ENCODE measurements around the gene MCFD2. TPM values are rescaled to one million over a fixed set of nuclear protein-coding genes. Genes with fewer than 3 reads are reported as not detected.

Gene MCFD2
- total and polyA plus RNA-seq, 2 experiments from 2014 or later, result 161 to 196 TPM

GRCh38 chr2:46942891-46943626, 27.5 kb upstream of the MCFD2 start:
- no peaks in the 10 kb centered on the region for H4K20me1 ChIP-seq (ENCODE audit: insufficient read depth, poor library complexity, severe bottlenecking)
- DNase-seq (ENCODE audit: low spot score), result no peak
- no peaks in the 10 kb centered on the region for H3K27me3 ChIP-seq
- peaks cover 27% of the 10 kb centered on the region for H3K4me1 ChIP-seq (ENCODE audit: insufficient read depth)
- 94% methylated on average over 10 of the region's 10 CpGs for WGBS (ENCODE audit: low lambda C conversion rate, missing lambda C conversion rate)
- no peak for TF ChIP-seq EZH2phosphoT487 (IDR thresholded peaks at IDR 0.05; ENCODE audit: low read depth, severe bottlenecking, unreplicated experiment)
- no peak for TF ChIP-seq CTCF (IDR thresholded peaks at IDR 0.05; ENCODE audit: poor library complexity)
- no peak for TF ChIP-seq EZH2 (IDR thresholded peaks at IDR 0.05; ENCODE audit: borderline replicate concordance)
- H3K27ac ChIP-seq, result peak overlapping the region; percentile 78
- H3K4me3 ChIP-seq, result peak overlapping the region; percentile 68
- H3K36me3 ChIP-seq (replicated peaks; ENCODE audit: insufficient read depth, low read depth), result no peaks in the 10 kb centered on the region
- H2AFZ ChIP-seq, result no peak overlapping the region
- peak overlapping the region; percentile 87 for H3K4me2 ChIP-seq
- peaks cover 62% of the 10 kb centered on the region for H3K79me2 ChIP-seq
- no peaks in the 10 kb centered on the region for H3K9me2 ChIP-seq (replicated peaks; ENCODE audit: insufficient read depth)
- H3K9me3 ChIP-seq (ENCODE audit: low read depth), result no peaks in the 10 kb centered on the region

GRCh38 chr2:46942143-46942526, 26.5 kb upstream of the MCFD2 start:
- peak overlapping the region; percentile 78 for H3K27ac ChIP-seq
- peaks cover 27% of the 10 kb centered on the region for H3K4me1 ChIP-seq (ENCODE audit: insufficient read depth)
- peak overlapping the region; percentile 87 for H3K4me2 ChIP-seq
- peak; percentile 43 for DNase-seq (ENCODE audit: low spot score)
- H3K9me2 ChIP-seq (replicated peaks; ENCODE audit: insufficient read depth), result no peaks in the 10 kb centered on the region
- no peaks in the 10 kb centered on the region for H3K27me3 ChIP-seq
- H4K20me1 ChIP-seq (ENCODE audit: insufficient read depth, poor library complexity, severe bottlenecking), result no peaks in the 10 kb centered on the region
- H2AFZ ChIP-seq, result peak overlapping the region; percentile 87
- H3K4me3 ChIP-seq, result peak overlapping the region; percentile 68
- TF ChIP-seq CTCF (IDR thresholded peaks at IDR 0.05; ENCODE audit: poor library complexity) (no peak), EZH2 (IDR thresholded peaks at IDR 0.05; ENCODE audit: borderline replicate concordance) (no peak)
- no peaks in the 10 kb centered on the region for H3K9me3 ChIP-seq (ENCODE audit: low read depth)
- peaks cover 53% of the 10 kb centered on the region for H3K79me2 ChIP-seq
- H3K36me3 ChIP-seq (replicated peaks; ENCODE audit: insufficient read depth, low read depth), result no peaks in the 10 kb centered on the region
- 6% methylated on average over 10 of the region's 10 CpGs for WGBS (ENCODE audit: low lambda C conversion rate, missing lambda C conversion rate)

GRCh38 chr2:46939626-46940359, 24.2 kb upstream of the MCFD2 start:
- peak overlapping the region; percentile 76 for H3K4me2 ChIP-seq
- peaks cover 32% of the 10 kb centered on the region for H3K79me2 ChIP-seq
- no peaks in the 10 kb centered on the region for H3K27me3 ChIP-seq
- H3K27ac ChIP-seq, result peak overlapping the region; percentile 99
- peaks cover 27% of the 10 kb centered on the region for H3K4me1 ChIP-seq (ENCODE audit: insufficient read depth)
- H4K20me1 ChIP-seq (ENCODE audit: insufficient read depth, poor library complexity, severe bottlenecking), result no peaks in the 10 kb centered on the region
- no peaks in the 10 kb centered on the region for H3K9me3 ChIP-seq (ENCODE audit: low read depth)
- H3K4me3 ChIP-seq, result no peak overlapping the region
- WGBS (ENCODE audit: low lambda C conversion rate, missing lambda C conversion rate), result 66% methylated on average over 13 of the region's 13 CpGs
- H2AFZ ChIP-seq, result peak overlapping the region; percentile 48
- TF ChIP-seq EZH2phosphoT487 (IDR thresholded peaks at IDR 0.05; ENCODE audit: low read depth, severe bottlenecking, unreplicated experiment) (no peak), CTCF (IDR thresholded peaks at IDR 0.05; ENCODE audit: poor library complexity) (no peak), EZH2 (IDR thresholded peaks at IDR 0.05; ENCODE audit: borderline replicate concordance) (no peak)
- DNase-seq (ENCODE audit: low spot score), result no peak
- no peaks in the 10 kb centered on the region for H3K9me2 ChIP-seq (replicated peaks; ENCODE audit: insufficient read depth)
- no peaks in the 10 kb centered on the region for H3K36me3 ChIP-seq (replicated peaks; ENCODE audit: insufficient read depth, low read depth)
